ENCODE results near the gene FBH1.

- TF ChIP-seq POLR2A (IDR thresholded peaks at IDR 0.05) (peak in 1 of 2 donors; percentile 10), CTCF (IDR thresholded peaks at IDR 0.05 in 4 of 5, conservative IDR thresholded peaks at IDR 0.05 in 1 of 5) (no peak)
Measured at GRCh38 chr10:5943536-5943935, 53.5 kb downstream of the FBH1 start.

Measured in gastrocnemius medialis (tissue), 4 donors.